HG03135 (cell line): ENCODE results near the gene PRKN.

Experiments
- ATAC-seq: cut with Tn5 transposase; IDR thresholded peaks from one replicate; pipeline ENCODE4 v1.9.1; 2021; ENCODE audit warnings: mild to moderate bottlenecking, moderate library complexity; ENCODE audit not compliant: unreplicated experiment

Gene PRKN

GRCh38 chr6:162260027-162260426 is 467.5 kb downstream of the PRKN start:
- ATAC-seq, result no peak

- no peak for ATAC-seq
Measured at GRCh38 chr6:162258647-162259046, 468.9 kb downstream of the PRKN start.

- ATAC-seq, result no peak
Measured at GRCh38 chr6:162256361-162256760, 471.2 kb downstream of the PRKN start.

- ATAC-seq, result no peak
Measured at GRCh38 chr6:162251257-162251656, 476.3 kb downstream of the PRKN start.

- ATAC-seq, result no peak
Measured at GRCh38 chr6:162249907-162250642, 477.5 kb downstream of the PRKN start.

GRCh38 chr6:162245830-162246420 is 481.6 kb downstream of the PRKN start:
- no peak for ATAC-seq

GRCh38 chr6:162244031-162244430 is 483.5 kb downstream of the PRKN start:
- no peak for ATAC-seq

- ATAC-seq, result no peak
Measured at GRCh38 chr6:162242915-162243314, 484.7 kb downstream of the PRKN start.

- ATAC-seq, result no peak
Measured at GRCh38 chr6:162239330-162239729, 488.2 kb downstream of the PRKN start.

- no peak for ATAC-seq
Measured at GRCh38 chr6:162238675-162239074, 488.9 kb downstream of the PRKN start.

GRCh38 chr6:162237331-162237730 is 490.2 kb downstream of the PRKN start:
- ATAC-seq, result no peak

GRCh38 chr6:162234631-162235030 is 492.9 kb downstream of the PRKN start:
- ATAC-seq, result no peak

- ATAC-seq, result no peak
Measured at GRCh38 chr6:162230147-162230752, 497.3 kb downstream of the PRKN start.

- no peak for ATAC-seq
Measured at GRCh38 chr6:162229093-162229492, 498.5 kb downstream of the PRKN start.

- ATAC-seq, result no peak
Measured at GRCh38 chr6:162226803-162227202, 500.8 kb downstream of the PRKN start.

GRCh38 chr6:162222521-162222920 is 505.0 kb downstream of the PRKN start:
- ATAC-seq, result no peak

- ATAC-seq, result no peak
Measured at GRCh38 chr6:162220876-162221275, 506.7 kb downstream of the PRKN start.

GRCh38 chr6:162219266-162219665 is 508.3 kb downstream of the PRKN start:
- ATAC-seq, result no peak

- no peak for ATAC-seq
Measured at GRCh38 chr6:162217811-162218493, 509.6 kb downstream of the PRKN start.

- no peak for ATAC-seq
Measured at GRCh38 chr6:162217058-162217457, 510.5 kb downstream of the PRKN start.

GRCh38 chr6:162211777-162212176 is 515.8 kb downstream of the PRKN start:
- ATAC-seq, result no peak

- no peak for ATAC-seq
Measured at GRCh38 chr6:162211022-162211421, 516.5 kb downstream of the PRKN start.
